Body of pancreas (tissue), 4 donors: ENCODE data around the gene NUDT3.

ENCODE experiments used
- CTCF ChIP-seq, 7 experiments: fragments of 450-650 bp in 4 of 7; fragments of 200-600 bp in 3 of 7; sonication (generic) in 3 of 7; IDR thresholded peaks; one replicate each; pipeline ENCODE4 v1.5.1; 2016 to 2019; ENCODE audit warnings: antibody characterized with exemption in 7 of 7
- POLR2A ChIP-seq, 3 donors: fragments of 450-650 bp; IDR thresholded peaks; one replicate each; pipeline ENCODE4 v1.6.1; 2016; ENCODE audit warnings: antibody characterized with exemption in 3 of 3, mild to moderate bottlenecking in 2 of 3

GRCh38 chr6:34393966-34394305, 1.5 kb upstream of the NUDT3 start:
- TF ChIP-seq CTCF (IDR thresholded peaks at IDR 0.05) = no peak
- no peak for TF ChIP-seq POLR2A (IDR thresholded peaks at IDR 0.05)
